Peyer's patch (tissue), 4 donors: Measurements from ENCODE around the gene ROBO1. TPM values are rescaled to one million over a fixed set of nuclear protein-coding genes. Genes with fewer than 3 reads are reported as not detected.

Experiments
- DNase-seq, 3 donors: peaks; one replicate each; pipeline ENCODE4 v3.0.0-alpha.2; 2017 to 2019
- H3K27ac ChIP-seq, 4 donors: fragments of 200-600 bp; sonication (generic); one replicate each; pipeline ENCODE4 v1.5.1; 2016 to 2019
- H3K27me3 ChIP-seq, 2 donors: fragments of 200-600 bp; sonication (generic); one replicate each; pipeline ENCODE4 v1.5.1; 2019
- H3K36me3 ChIP-seq, 3 donors: fragments of 200-600 bp; sonication (generic); one replicate each; pipeline ENCODE4 v1.5.1; 2016 to 2019
- H3K4me1 ChIP-seq, 4 donors: fragments of 200-600 bp; sonication (generic); one replicate each; pipeline ENCODE4 v1.5.1; 2016 to 2019
- H3K4me3 ChIP-seq, 4 donors: fragments of 200-600 bp; sonication (generic); 1 replicate in 3 of 4; 2 replicates in 1 of 4; pipeline ENCODE4 v1.5.1; 2016 to 2019; ENCODE audit warnings: mild to moderate bottlenecking in 1 of 4
- H3K9me3 ChIP-seq, 4 donors: fragments of 200-600 bp; sonication (generic); one replicate each; pipeline ENCODE4 v1.5.1; 2016 to 2019; ENCODE audit warnings: mild to moderate bottlenecking in 1 of 4
- POLR2A ChIP-seq, 2 donors: fragments of 450-650 bp; IDR thresholded peaks; one replicate each; pipeline ENCODE4 v1.5.1; 2017; ENCODE audit warnings: antibody characterized with exemption in 2 of 2, mild to moderate bottlenecking in 2 of 2, moderate library complexity in 2 of 2
- total RNA-seq, 4 donors: library from RNA; depleted of rRNA; stranded (reverse); fragments of >200 nt; gene quantifications; one replicate each; pipeline ENCODE4 v1.1.0, GENCODE V29; 2016
- TF ChIP-seq, protein P1 (sequence below), 6 experiments: fragments of 450-650 bp in 4 of 6; fragments of 200-600 bp in 2 of 6; sonication (generic) in 1 of 6; IDR thresholded peaks; one replicate each; pipeline ENCODE4 v1.5.1; 2017 to 2019; ENCODE audit warnings: antibody characterized with exemption in 6 of 6, mild to moderate bottlenecking in 3 of 6, moderate library complexity in 1 of 6

Gene ROBO1
- total RNA-seq, 4 donors from 2014 or later, result 9.5 to 41.3 (median 24.2) TPM

DNA sequence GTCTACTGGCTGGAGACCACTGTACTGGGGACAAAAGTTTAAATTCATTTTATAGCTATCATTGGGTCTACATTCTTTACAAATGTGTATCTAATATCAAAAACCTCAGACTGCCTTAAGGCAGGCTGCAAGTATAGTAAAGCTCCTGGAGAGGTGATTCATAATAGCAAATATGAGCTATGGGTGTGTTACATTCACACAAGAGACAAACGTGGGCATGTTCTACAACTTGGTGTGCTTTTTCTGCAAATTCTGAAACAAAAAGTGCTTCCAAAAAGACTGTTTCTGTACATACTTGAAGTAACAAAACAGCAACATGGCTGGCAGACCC lies 1101.4 kb downstream of the ROBO1 start:
- H3K4me1 ChIP-seq, result no peaks in the 10 kb centered on the region
- no peaks in the 10 kb centered on the region for H3K36me3 ChIP-seq
- H3K27ac ChIP-seq, result no peak overlapping the region
- no peaks in the 10 kb centered on the region for H3K27me3 ChIP-seq
- no peak for DNase-seq
- H3K9me3 ChIP-seq, result no peaks in the 10 kb centered on the region
- TF ChIP-seq, protein P1, sequence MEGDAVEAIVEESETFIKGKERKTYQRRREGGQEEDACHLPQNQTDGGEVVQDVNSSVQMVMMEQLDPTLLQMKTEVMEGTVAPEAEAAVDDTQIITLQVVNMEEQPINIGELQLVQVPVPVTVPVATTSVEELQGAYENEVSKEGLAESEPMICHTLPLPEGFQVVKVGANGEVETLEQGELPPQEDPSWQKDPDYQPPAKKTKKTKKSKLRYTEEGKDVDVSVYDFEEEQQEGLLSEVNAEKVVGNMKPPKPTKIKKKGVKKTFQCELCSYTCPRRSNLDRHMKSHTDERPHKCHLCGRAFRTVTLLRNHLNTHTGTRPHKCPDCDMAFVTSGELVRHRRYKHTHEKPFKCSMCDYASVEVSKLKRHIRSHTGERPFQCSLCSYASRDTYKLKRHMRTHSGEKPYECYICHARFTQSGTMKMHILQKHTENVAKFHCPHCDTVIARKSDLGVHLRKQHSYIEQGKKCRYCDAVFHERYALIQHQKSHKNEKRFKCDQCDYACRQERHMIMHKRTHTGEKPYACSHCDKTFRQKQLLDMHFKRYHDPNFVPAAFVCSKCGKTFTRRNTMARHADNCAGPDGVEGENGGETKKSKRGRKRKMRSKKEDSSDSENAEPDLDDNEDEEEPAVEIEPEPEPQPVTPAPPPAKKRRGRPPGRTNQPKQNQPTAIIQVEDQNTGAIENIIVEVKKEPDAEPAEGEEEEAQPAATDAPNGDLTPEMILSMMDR (IDR thresholded peaks at IDR 0.05), result no peak
- TF ChIP-seq POLR2A (IDR thresholded peaks at IDR 0.05), result no peak
- H3K4me3 ChIP-seq, result no peak overlapping the region

DNA sequence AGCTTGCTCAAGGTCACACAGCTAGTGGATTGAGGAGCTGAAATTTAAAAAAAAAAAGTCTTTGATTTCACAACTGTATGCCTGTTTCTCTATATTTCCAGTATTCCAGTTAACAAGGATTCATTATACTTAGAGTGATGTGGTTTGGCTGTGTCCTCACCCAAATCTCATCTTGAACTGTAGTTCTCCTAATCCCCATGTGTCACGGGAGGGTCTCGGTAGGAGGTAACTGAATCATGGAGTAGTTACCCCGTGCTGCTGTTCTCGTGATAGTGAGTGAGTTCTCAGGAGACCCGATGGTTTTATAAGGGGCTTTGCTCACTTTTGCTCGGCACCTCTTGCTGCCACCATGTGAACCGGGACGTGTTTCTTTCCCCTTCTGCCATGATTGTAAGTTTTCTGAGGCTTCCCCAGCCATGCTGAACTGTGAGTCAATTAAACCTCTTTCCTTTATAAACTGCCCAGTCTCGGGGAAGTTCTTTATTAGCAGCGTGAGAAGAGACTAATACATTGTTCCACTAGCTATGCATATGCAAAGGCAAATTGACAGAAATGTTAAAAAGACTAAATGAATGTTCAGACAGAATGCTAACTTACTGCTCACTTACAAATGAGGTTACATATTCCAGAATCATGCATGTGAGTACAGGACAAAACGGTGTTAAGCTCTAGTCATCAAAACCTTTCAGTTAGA lies 1101.9 kb downstream of the ROBO1 start:
- TF ChIP-seq, protein P1 (IDR thresholded peaks at IDR 0.05), result no peak
- TF ChIP-seq POLR2A (IDR thresholded peaks at IDR 0.05), result no peak
- no peaks in the 10 kb centered on the region for H3K9me3 ChIP-seq
- DNase-seq, result no peak
- H3K4me3 ChIP-seq, result no peak overlapping the region
- no peaks in the 10 kb centered on the region for H3K4me1 ChIP-seq
- H3K27me3 ChIP-seq, result no peaks in the 10 kb centered on the region
- H3K27ac ChIP-seq, result no peak overlapping the region
- no peaks in the 10 kb centered on the region for H3K36me3 ChIP-seq

DNA sequence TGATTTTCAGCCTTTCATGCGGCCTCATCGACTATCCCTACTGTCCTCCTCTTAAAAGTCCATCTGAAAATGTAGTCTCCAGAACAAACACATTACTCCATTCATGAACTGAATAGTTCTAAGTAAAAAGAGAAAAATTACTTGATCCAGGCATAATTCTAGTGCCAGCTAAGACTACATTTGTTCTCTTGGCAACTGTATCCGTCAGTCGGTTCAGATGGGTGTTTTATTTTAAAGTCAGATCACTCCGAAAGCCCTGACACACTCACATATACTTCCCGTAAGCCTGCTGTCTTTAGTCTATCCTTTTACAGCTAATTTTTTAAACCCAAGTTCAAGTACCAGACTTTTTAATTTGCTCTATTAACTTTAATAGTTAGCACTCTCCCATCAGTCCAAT lies 1102.7 kb downstream of the ROBO1 start:
- TF ChIP-seq, protein P1 (IDR thresholded peaks at IDR 0.05), result no peak
- no peak for TF ChIP-seq POLR2A (IDR thresholded peaks at IDR 0.05)
- no peaks in the 10 kb centered on the region for H3K4me1 ChIP-seq
- H3K27me3 ChIP-seq, result no peaks in the 10 kb centered on the region
- no peaks in the 10 kb centered on the region for H3K36me3 ChIP-seq
- H3K27ac ChIP-seq, result no peak overlapping the region
- no peak overlapping the region for H3K4me3 ChIP-seq
- no peaks in the 10 kb centered on the region for H3K9me3 ChIP-seq
- no peak for DNase-seq

DNA sequence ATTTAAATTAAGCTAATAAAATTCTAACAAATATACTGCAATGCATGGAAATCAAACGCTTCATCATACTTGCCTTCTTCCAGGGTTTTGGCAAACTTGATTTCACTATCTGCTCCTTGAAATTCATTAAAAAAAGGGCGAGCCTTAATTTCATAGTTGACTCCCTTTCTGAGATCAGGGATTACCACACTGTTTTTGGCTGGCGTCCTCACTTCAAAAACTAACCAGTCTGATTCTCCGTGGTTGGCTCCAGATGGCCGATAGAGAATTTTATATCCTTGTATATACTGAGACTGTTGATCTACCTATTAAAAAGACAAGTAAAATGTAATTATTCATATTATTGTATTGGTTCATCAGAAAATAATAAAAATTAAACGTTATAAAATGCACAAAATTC lies 1106.8 kb downstream of the ROBO1 start:
- H3K36me3 ChIP-seq, result no peaks in the 10 kb centered on the region
- DNase-seq, result no peak
- H3K9me3 ChIP-seq, result no peaks in the 10 kb centered on the region
- H3K27ac ChIP-seq, result no peak overlapping the region
- no peaks in the 10 kb centered on the region for H3K27me3 ChIP-seq
- no peak for TF ChIP-seq POLR2A (IDR thresholded peaks at IDR 0.05)
- TF ChIP-seq, protein P1 (IDR thresholded peaks at IDR 0.05), result no peak
- H3K4me1 ChIP-seq, result no peaks in the 10 kb centered on the region
- no peak overlapping the region for H3K4me3 ChIP-seq

DNA sequence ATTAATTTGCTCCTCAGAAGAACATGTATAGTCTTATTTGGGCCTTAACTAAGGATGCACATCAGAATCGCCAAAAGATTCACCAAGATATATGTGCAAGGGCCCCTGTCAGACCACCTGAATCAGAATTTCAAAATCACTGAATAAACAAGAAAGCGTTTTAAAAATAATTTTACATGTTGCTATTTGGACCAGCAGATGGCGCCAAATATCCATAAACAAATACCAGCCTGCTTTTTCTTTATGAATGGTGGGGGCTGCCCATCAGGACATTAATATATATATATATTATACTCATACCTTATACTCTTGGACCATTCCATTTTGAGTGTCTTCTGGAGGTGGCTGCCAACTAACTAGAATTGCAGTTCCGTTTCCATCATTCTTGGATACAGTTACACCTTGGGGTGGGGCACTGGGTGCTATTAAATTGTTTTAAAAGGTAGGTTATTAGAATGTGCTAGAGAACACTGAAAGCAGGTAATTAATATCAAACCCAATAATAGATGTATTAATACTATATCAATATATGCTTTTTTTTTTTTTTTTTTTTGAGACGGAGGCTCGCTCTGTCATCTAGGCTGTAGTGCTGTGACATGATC lies 1108.3 kb downstream of the ROBO1 start:
- Histone ChIP-seq H3K4me3 (no peak overlapping the region), H3K27ac (no peak overlapping the region), H3K4me1 (no peaks in the 10 kb centered on the region), H3K27me3 (no peaks in the 10 kb centered on the region), H3K36me3 (no peaks in the 10 kb centered on the region), H3K9me3 (no peaks in the 10 kb centered on the region)
- peak in 1 of 3 donors; percentile 49 for DNase-seq
- no peak for TF ChIP-seq POLR2A (IDR thresholded peaks at IDR 0.05)
- TF ChIP-seq, protein P1 (IDR thresholded peaks at IDR 0.05), result peak in 5 of 6 experiments; percentile 30 to 68 (median 60)
